ENCODE data around the gene CYB561D2.

Gene CYB561D2

DNA sequence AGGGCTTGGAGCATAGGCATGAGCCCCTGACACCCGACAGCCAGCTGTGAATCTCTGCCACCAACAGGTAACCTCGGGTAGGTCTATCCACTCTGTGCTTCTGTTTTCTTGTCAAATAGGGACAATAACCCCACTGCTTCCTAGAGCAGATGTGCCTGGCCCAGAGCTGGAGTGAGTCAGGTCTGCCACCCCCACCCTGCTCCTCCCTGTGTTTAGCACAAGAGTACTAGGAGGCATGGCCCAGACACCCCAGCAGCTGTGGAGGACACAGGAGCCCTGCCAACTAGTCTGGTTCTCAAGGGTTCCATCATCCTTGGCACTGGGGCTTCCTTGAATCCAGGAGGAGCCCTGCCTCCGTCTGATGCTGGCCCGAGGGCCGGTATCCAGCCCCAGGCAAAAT is 42.4 kb downstream of the CYB561D2 start:
- no peak for DNase-seq

DNA sequence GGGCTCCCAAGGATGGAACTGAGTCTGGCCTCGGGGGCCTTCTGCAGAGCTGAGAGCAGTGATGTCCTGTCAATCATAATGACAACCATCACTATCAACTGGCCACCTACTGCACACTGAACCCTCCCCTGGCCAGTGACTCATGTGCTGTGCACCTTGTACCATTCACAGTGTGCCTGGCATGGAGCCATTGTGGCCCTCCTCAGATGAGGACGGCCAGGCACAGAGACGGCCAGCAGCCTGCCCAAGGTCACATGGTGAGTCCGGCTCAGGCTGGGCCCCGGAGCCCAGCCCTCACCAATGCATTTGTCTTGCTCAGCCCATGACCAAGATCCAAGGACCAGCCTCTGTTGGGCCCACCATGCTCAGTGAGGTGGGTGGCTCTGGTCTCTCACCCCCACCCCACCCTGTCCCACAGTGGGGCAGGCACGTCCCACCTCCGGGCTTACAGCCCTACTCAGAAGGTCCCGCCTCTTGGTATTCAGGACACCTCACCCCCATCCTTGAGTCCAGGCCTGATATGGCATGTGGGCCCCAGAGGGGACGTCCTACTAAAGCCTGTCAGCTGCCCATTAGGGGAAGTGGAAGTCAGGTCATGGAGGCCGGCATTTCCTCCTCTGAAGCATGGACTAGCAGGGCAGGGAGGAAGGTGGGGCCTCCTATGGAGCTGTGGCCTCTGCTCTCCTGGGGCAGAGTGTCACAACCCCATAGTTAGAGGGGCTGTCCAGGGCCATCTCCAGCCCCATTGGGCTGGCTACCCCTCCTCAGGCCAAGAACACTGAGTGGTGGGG is 44.6 kb downstream of the CYB561D2 start:
- no peak for DNase-seq

DNA sequence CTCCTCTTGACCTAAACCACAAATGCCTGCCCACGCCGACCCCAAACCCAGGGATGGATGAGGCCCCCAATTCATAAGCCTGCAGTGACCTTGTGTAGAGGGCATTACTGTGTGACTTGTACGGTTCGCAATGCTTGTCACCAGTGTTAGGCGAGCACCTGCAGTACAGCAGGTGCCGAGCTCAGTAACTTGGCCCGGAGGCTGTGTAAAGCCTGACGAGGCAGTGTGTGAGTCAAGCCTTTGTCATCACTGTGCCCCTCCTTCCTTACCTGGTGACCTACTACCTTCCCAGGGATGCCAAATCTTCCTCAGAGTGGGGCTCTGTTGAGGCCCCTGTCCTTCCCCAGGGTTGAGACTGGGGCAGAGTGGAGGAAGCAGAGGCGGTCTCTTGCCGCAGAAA is 45.8 kb downstream of the CYB561D2 start:
- no peak for DNase-seq

DNA sequence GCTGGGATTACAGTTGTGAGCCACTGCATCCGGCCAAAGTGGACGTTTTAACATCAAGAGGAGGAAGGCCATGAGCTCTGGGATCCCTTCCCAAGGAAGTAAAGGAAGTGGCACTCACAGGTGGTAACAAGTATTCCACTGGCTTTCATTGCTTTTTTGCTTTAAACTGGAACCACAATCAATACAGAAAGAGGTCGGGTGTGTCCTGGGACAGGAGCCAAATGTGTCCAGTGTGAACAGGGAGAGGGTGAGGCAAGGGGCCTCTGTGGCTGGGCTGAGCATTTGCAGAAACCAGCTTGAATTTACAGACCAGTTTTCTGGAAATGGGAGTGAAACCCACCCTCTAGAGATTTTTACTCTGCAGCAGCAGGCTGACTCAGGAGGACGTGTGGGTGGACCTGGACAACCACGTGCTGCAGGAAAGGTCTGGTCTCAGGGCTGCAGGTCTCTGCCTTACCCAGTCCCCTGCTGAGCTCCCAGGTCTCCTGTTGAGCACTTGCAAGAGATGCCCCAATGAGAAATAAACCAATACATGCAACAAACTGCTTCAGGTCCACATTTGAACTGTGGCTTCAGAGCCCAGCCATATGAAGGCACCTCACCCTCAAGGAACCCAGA is 51.4 kb downstream of the CYB561D2 start:
- no peak for DNase-seq

All from activated CD4-positive, alpha-beta T cell treated with anti-CD3 and anti-CD28 coated beads, Interleukin-10, Interleukin-2, amounts not matched to agents 100 ng/mL and 50 ng/mL, durations not matched to agents 16 hours and 8 hours (primary cell).